Suprapubic skin (tissue), 4 donors: ENCODE measurements around the gene MCF2L2. TPM values are rescaled to one million over a fixed set of nuclear protein-coding genes. Genes with fewer than 3 reads are reported as not detected.

Experiments used
- DNase-seq, 2 donors: peaks; one replicate each; pipeline ENCODE4 v3.0.0-alpha.2; 2019; ENCODE audit warnings: low spot score in 2 of 2
- H3K27ac ChIP-seq: fragments of 200-600 bp; sonication (generic); one replicate; pipeline ENCODE4 v1.5.1; 2019
- H3K27me3 ChIP-seq: fragments of 200-600 bp; sonication (generic); one replicate; pipeline ENCODE4 v1.5.1; 2019
- H3K36me3 ChIP-seq: fragments of 200-600 bp; sonication (generic); one replicate; pipeline ENCODE4 v1.5.1; 2019
- H3K4me1 ChIP-seq: fragments of 200-600 bp; sonication (generic); one replicate; pipeline ENCODE4 v1.5.1; 2019
- H3K4me3 ChIP-seq: fragments of 200-600 bp; sonication (generic); one replicate; pipeline ENCODE4 v1.5.1; 2019; ENCODE audit warnings: mild to moderate bottlenecking
- H3K9me3 ChIP-seq: fragments of 200-600 bp; sonication (generic); one replicate; pipeline ENCODE4 v1.5.1; 2019
- CTCF ChIP-seq, 2 donors: fragments of 200-600 bp in 1 of 2; fragments of 450-650 bp in 1 of 2; sonication (generic) in 1 of 2; IDR thresholded peaks; one replicate each; pipeline ENCODE4 v1.5.1; 2016 to 2019; ENCODE audit warnings: antibody characterized with exemption in 2 of 2, mild to moderate bottlenecking in 1 of 2, moderate library complexity in 1 of 2
- EP300 ChIP-seq: sonication (generic); formaldehyde crosslinking; IDR thresholded peaks from one replicate; pipeline ENCODE4 v1.6.1; 2017; ENCODE audit warnings: antibody characterized with exemption
- POLR2A ChIP-seq, 2 donors: fragments of 450-650 bp; IDR thresholded peaks; one replicate each; pipeline ENCODE4 v1.6.1; 2017; ENCODE audit warnings: antibody characterized with exemption in 2 of 2, mild to moderate bottlenecking in 2 of 2, moderate library complexity in 2 of 2
- POLR2AphosphoS5 ChIP-seq, 3 donors: sonication (generic); formaldehyde crosslinking; IDR thresholded peaks; one replicate each; pipeline ENCODE4 v1.6.1; 2017; ENCODE audit warnings: antibody characterized with exemption in 3 of 3
- WGBS: methylation state at CpG from one replicate; pipeline ENCODE4 v1.1.5; 2018; 5-methylcytosine and 5-hydroxymethylcytosine counted together
- total RNA-seq, 4 donors: library from RNA; depleted of rRNA; stranded (reverse); fragments of >200 nt; gene quantifications; one replicate each; pipeline ENCODE4 v1.1.0, GENCODE V29; 2016

MCF2L2 gene
- total RNA-seq, 4 donors from 2014 or later, result 0.36 to 2.2 (median 0.64) TPM

GRCh38 chr3:183307749-183308148 is 120.7 kb downstream of the MCF2L2 start:
- Histone ChIP-seq H3K27ac (no peak overlapping the region), H3K4me1 (peaks cover 22% of the 10 kb centered on the region), H3K36me3 (no peaks in the 10 kb centered on the region), H3K27me3 (no peaks in the 10 kb centered on the region), H3K9me3 (no peaks in the 10 kb centered on the region), H3K4me3 (no peak overlapping the region)
- WGBS, result 97% methylated on average over 2 of the region's 2 CpGs
- no peak for TF ChIP-seq POLR2AphosphoS5 (IDR thresholded peaks at IDR 0.05)
- TF ChIP-seq EP300, result no peak
- no peak for TF ChIP-seq POLR2A (IDR thresholded peaks at IDR 0.05)
- TF ChIP-seq CTCF (IDR thresholded peaks at IDR 0.05), result no peak
- DNase-seq, result no peak

- peaks cover 29% of the 10 kb centered on the region for H3K4me1 ChIP-seq
- 45% methylated on average over 9 of the region's 9 CpGs for WGBS
- H3K27me3 ChIP-seq, result no peaks in the 10 kb centered on the region
- peak overlapping the region; percentile 3 for H3K27ac ChIP-seq
- H3K4me3 ChIP-seq, result no peak overlapping the region
- H3K36me3 ChIP-seq, result no peaks in the 10 kb centered on the region
- H3K9me3 ChIP-seq, result no peaks in the 10 kb centered on the region
- TF ChIP-seq CTCF (IDR thresholded peaks at IDR 0.05) (no peak), POLR2AphosphoS5 (IDR thresholded peaks at IDR 0.05) (no peak), POLR2A (IDR thresholded peaks at IDR 0.05) (no peak), EP300 (no peak)
- peak; percentile 78 to 83 for DNase-seq
These were observed 121.4 kb downstream of the MCF2L2 start for GRCh38 chr3:183306798-183307671.

DNA sequence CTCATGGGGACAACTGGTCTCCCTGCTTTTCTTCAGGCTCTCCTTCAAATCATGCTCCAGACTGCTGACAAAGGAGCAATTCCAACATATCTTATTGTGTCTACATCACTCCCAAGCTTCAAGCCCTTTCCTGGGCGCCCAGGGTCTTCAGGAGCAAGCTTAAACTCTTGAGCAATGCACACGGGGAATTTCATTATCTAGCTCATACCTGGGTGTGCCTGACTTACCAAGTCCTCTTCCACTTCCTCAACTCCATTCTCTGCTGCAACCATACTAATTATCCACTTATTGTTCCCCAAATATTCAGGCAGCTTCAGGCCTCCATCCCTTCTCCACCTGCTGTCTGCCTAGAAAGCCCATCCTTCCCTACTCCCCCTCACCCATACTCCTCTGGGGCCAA is 124.7 kb downstream of the MCF2L2 start:
- Histone ChIP-seq H3K9me3 (no peaks in the 10 kb centered on the region), H3K27ac (no peak overlapping the region), H3K27me3 (no peaks in the 10 kb centered on the region), H3K4me1 (peaks cover 40% of the 10 kb centered on the region), H3K4me3 (no peak overlapping the region), H3K36me3 (no peaks in the 10 kb centered on the region)
- no peak for DNase-seq
- WGBS, result 75% methylated on average over 2 of the region's 2 CpGs
- TF ChIP-seq CTCF (IDR thresholded peaks at IDR 0.05), result no peak
- no peak for TF ChIP-seq POLR2A (IDR thresholded peaks at IDR 0.05)
- no peak for TF ChIP-seq EP300
- no peak for TF ChIP-seq POLR2AphosphoS5 (IDR thresholded peaks at IDR 0.05)

- Histone ChIP-seq H3K36me3 (no peaks in the 10 kb centered on the region), H3K4me3 (no peak overlapping the region), H3K9me3 (no peaks in the 10 kb centered on the region), H3K4me1 (peaks cover 37% of the 10 kb centered on the region), H3K27ac (peak overlapping the region; percentile 49), H3K27me3 (no peaks in the 10 kb centered on the region)
- no peak for TF ChIP-seq POLR2AphosphoS5 (IDR thresholded peaks at IDR 0.05)
- no peak for TF ChIP-seq POLR2A (IDR thresholded peaks at IDR 0.05)
- no peak for TF ChIP-seq EP300
- no peak for TF ChIP-seq CTCF (IDR thresholded peaks at IDR 0.05)
- WGBS, result 40% methylated on average over 8 of the region's 8 CpGs
- DNase-seq, result peak in 1 of 2 donors; percentile 44
These were observed 126.4 kb downstream of the MCF2L2 start for GRCh38 chr3:183301937-183302580.

GRCh38 chr3:183300996-183301562 is 127.3 kb downstream of the MCF2L2 start:
- H3K4me1 ChIP-seq, result peaks cover 32% of the 10 kb centered on the region
- no peaks in the 10 kb centered on the region for H3K36me3 ChIP-seq
- DNase-seq, result no peak
- TF ChIP-seq EP300 (no peak), CTCF (IDR thresholded peaks at IDR 0.05) (no peak), POLR2AphosphoS5 (IDR thresholded peaks at IDR 0.05) (no peak), POLR2A (IDR thresholded peaks at IDR 0.05) (no peak)
- no peaks in the 10 kb centered on the region for H3K9me3 ChIP-seq
- no peak overlapping the region for H3K27ac ChIP-seq
- 90% methylated on average over 6 of the region's 6 CpGs for WGBS
- H3K27me3 ChIP-seq, result no peaks in the 10 kb centered on the region
- no peak overlapping the region for H3K4me3 ChIP-seq
